Measurements from ENCODE around the gene ADD3. TPM values are rescaled to one million over a fixed set of nuclear protein-coding genes. Genes with fewer than 3 reads are reported as not detected.

Gene ADD3
- total RNA-seq, 1 donor: 1,018 TPM

- no peaks in the 10 kb centered on the region for H3K79me2 ChIP-seq (ENCODE audit: insufficient read depth, low read length)
- no peaks in the 10 kb centered on the region for H3K4me1 ChIP-seq (ENCODE audit: insufficient read depth, low read length)
- no peaks in the 10 kb centered on the region for H3K9me3 ChIP-seq (ENCODE audit: low read depth, low read length)
- H3K36me3 ChIP-seq (ENCODE audit: insufficient read depth, low read length): no peaks in the 10 kb centered on the region
- H3K4me3 ChIP-seq (ENCODE audit: insufficient read depth, low read length): no peak overlapping the region
- H3K27me3 ChIP-seq (ENCODE audit: insufficient read depth, low read length): peaks cover 19% of the 10 kb centered on the region
- H3K27ac ChIP-seq (ENCODE audit: low read depth, low read length): no peak overlapping the region
- TF ChIP-seq CTCF (IDR thresholded peaks at IDR 0.05; ENCODE audit: extremely low read depth, low read depth, low read length): no peak
- H4K20me1 ChIP-seq (ENCODE audit: insufficient read depth, low read length): no peaks in the 10 kb centered on the region
- H2AFZ ChIP-seq (ENCODE audit: low read length): no peak overlapping the region
- no peak overlapping the region for H3K4me2 ChIP-seq (ENCODE audit: insufficient read depth, low read length)
- DNase-seq (ENCODE audit: insufficient read length, low spot score, missing footprints): no peak
Observed at GRCh38 chr10:110160522-110160921, 152.7 kb downstream of the ADD3 start.

GRCh38 chr10:110162741-110163145 is 155.0 kb downstream of the ADD3 start:
- Histone ChIP-seq H3K4me2 (ENCODE audit: insufficient read depth, low read length) (no peak overlapping the region), H4K20me1 (ENCODE audit: insufficient read depth, low read length) (no peaks in the 10 kb centered on the region), H3K4me1 (ENCODE audit: insufficient read depth, low read length) (no peaks in the 10 kb centered on the region), H3K9me3 (ENCODE audit: low read depth, low read length) (no peaks in the 10 kb centered on the region), H2AFZ (ENCODE audit: low read length) (no peak overlapping the region), H3K4me3 (ENCODE audit: insufficient read depth, low read length) (no peak overlapping the region), H3K27ac (ENCODE audit: low read depth, low read length) (no peak overlapping the region), H3K27me3 (ENCODE audit: insufficient read depth, low read length) (peaks cover 35% of the 10 kb centered on the region), H3K79me2 (ENCODE audit: insufficient read depth, low read length) (no peaks in the 10 kb centered on the region), H3K36me3 (ENCODE audit: insufficient read depth, low read length) (no peaks in the 10 kb centered on the region)
- TF ChIP-seq CTCF (IDR thresholded peaks at IDR 0.05; ENCODE audit: extremely low read depth, low read depth, low read length): no peak
- DNase-seq (ENCODE audit: insufficient read length, low spot score, missing footprints): no peak

GRCh38 chr10:110163192-110163773 is 155.5 kb downstream of the ADD3 start:
- no peaks in the 10 kb centered on the region for H3K36me3 ChIP-seq (ENCODE audit: insufficient read depth, low read length)
- H3K4me1 ChIP-seq (ENCODE audit: insufficient read depth, low read length): no peaks in the 10 kb centered on the region
- no peak overlapping the region for H3K4me3 ChIP-seq (ENCODE audit: insufficient read depth, low read length)
- H4K20me1 ChIP-seq (ENCODE audit: insufficient read depth, low read length): no peaks in the 10 kb centered on the region
- H3K4me2 ChIP-seq (ENCODE audit: insufficient read depth, low read length): no peak overlapping the region
- no peak for TF ChIP-seq CTCF (IDR thresholded peaks at IDR 0.05; ENCODE audit: extremely low read depth, low read depth, low read length)
- H3K27me3 ChIP-seq (ENCODE audit: insufficient read depth, low read length): peaks cover 39% of the 10 kb centered on the region
- no peak overlapping the region for H2AFZ ChIP-seq (ENCODE audit: low read length)
- no peaks in the 10 kb centered on the region for H3K9me3 ChIP-seq (ENCODE audit: low read depth, low read length)
- DNase-seq (ENCODE audit: insufficient read length, low spot score, missing footprints): no peak
- no peak overlapping the region for H3K27ac ChIP-seq (ENCODE audit: low read depth, low read length)
- H3K79me2 ChIP-seq (ENCODE audit: insufficient read depth, low read length): no peaks in the 10 kb centered on the region

GRCh38 chr10:110163841-110164240 is 156.1 kb downstream of the ADD3 start:
- Histone ChIP-seq H2AFZ (ENCODE audit: low read length) (no peak overlapping the region), H3K4me3 (ENCODE audit: insufficient read depth, low read length) (no peak overlapping the region), H3K27me3 (ENCODE audit: insufficient read depth, low read length) (peaks cover 40% of the 10 kb centered on the region), H4K20me1 (ENCODE audit: insufficient read depth, low read length) (no peaks in the 10 kb centered on the region), H3K4me2 (ENCODE audit: insufficient read depth, low read length) (no peak overlapping the region), H3K36me3 (ENCODE audit: insufficient read depth, low read length) (no peaks in the 10 kb centered on the region), H3K4me1 (ENCODE audit: insufficient read depth, low read length) (no peaks in the 10 kb centered on the region), H3K27ac (ENCODE audit: low read depth, low read length) (no peak overlapping the region), H3K9me3 (ENCODE audit: low read depth, low read length) (no peaks in the 10 kb centered on the region), H3K79me2 (ENCODE audit: insufficient read depth, low read length) (no peaks in the 10 kb centered on the region)
- no peak for DNase-seq (ENCODE audit: insufficient read length, low spot score, missing footprints)
- no peak for TF ChIP-seq CTCF (IDR thresholded peaks at IDR 0.05; ENCODE audit: extremely low read depth, low read depth, low read length)
